GM23248 (cell line): ENCODE measurements around the gene CLDN8. TPM values are rescaled to one million over a fixed set of nuclear protein-coding genes. Genes with fewer than 3 reads are reported as not detected.

Source experiments
- DNase-seq: peaks from one replicate; pipeline ENCODE4 v3.0.0-alpha.2; 2015
- H2AFZ ChIP-seq: fragments of 200-600 bp; sonication (generic); 2 replicates; pipeline ENCODE4 v1.6.1; 2016; ENCODE audit warnings: antibody characterized with exemption
- H3F3A ChIP-seq: fragments of 200-600 bp; sonication (generic); 2 replicates; pipeline ENCODE4 v1.6.1; 2016; ENCODE audit warnings: mild to moderate bottlenecking, antibody characterized with exemption, mixed run types; ENCODE audit not compliant: insufficient read depth
- H3K27ac ChIP-seq: fragments of 200-600 bp; sonication (generic); 2 replicates; pipeline ENCODE4 v1.5.1; 2016; ENCODE audit warnings: mild to moderate bottlenecking
- H3K27me3 ChIP-seq: fragments of 200-600 bp; sonication (generic); replicated peaks from 2 replicates; pipeline ENCODE4 v1.6.1; 2016; ENCODE audit warnings: mild to moderate bottlenecking; ENCODE audit not compliant: insufficient read depth
- H3K36me3 ChIP-seq: fragments of 200-600 bp; sonication (generic); 2 replicates; pipeline ENCODE4 v1.6.1; 2016; ENCODE audit warnings: low read depth, mild to moderate bottlenecking
- H3K4me1 ChIP-seq: fragments of 200-600 bp; sonication (generic); 2 replicates; pipeline ENCODE4 v1.6.1; 2016; ENCODE audit warnings: mild to moderate bottlenecking; ENCODE audit not compliant: insufficient read depth
- H3K4me2 ChIP-seq: fragments of 200-600 bp; sonication (generic); one replicate; pipeline ENCODE4 v1.6.1; 2016; ENCODE audit warnings: mild to moderate bottlenecking; ENCODE audit not compliant: unreplicated experiment
- H3K4me3 ChIP-seq: fragments of 200-600 bp; sonication (generic); 2 replicates; pipeline ENCODE4 v1.5.1; 2016; ENCODE audit warnings: mild to moderate bottlenecking
- H3K79me2 ChIP-seq: fragments of 200-600 bp; sonication (generic); 2 replicates; pipeline ENCODE4 v1.6.1; 2016; ENCODE audit warnings: mild to moderate bottlenecking; ENCODE audit not compliant: insufficient read depth
- H3K9ac ChIP-seq: fragments of 200-600 bp; sonication (generic); 2 replicates; pipeline ENCODE4 v1.6.1; 2016; ENCODE audit warnings: mild to moderate bottlenecking
- H3K9me2 ChIP-seq: fragments of 200-600 bp; sonication (generic); 2 replicates; pipeline ENCODE4 v1.6.1; 2016; ENCODE audit warnings: mixed run types, mild to moderate bottlenecking, moderate library complexity; ENCODE audit not compliant: insufficient read depth
- H3K9me3 ChIP-seq: fragments of 200-600 bp; sonication (generic); one replicate; pipeline ENCODE4 v1.6.1; 2017; ENCODE audit warnings: low read depth
- H4K20me1 ChIP-seq: fragments of 200-600 bp; sonication (generic); 2 replicates; pipeline ENCODE4 v1.6.0; 2016; ENCODE audit not compliant: insufficient read depth
- EZH2 ChIP-seq: fragments of 200-600 bp; sonication (generic); IDR thresholded peaks from 2 replicates; pipeline ENCODE4 v1.6.1; 2018; ENCODE audit warnings: antibody characterized with exemption, mild to moderate bottlenecking; ENCODE audit not compliant: insufficient read depth, poor library complexity, severe bottlenecking
- EZH2phosphoT487 ChIP-seq: fragments of 200-600 bp; sonication (generic); IDR thresholded peaks from 2 replicates; pipeline ENCODE4 v1.6.1; 2018; ENCODE audit warnings: antibody characterized with exemption, moderate library complexity, mild to moderate bottlenecking, low read depth; ENCODE audit not compliant: insufficient read depth
- WGBS, 2 experiments: methylation state at CpG; one replicate each; pipeline ENCODE4 v1.1.6; 2015 to 2017; ENCODE audit warnings: low lambda C conversion rate in 2 of 2, low coverage in 1 of 2; ENCODE audit errors: missing lambda C conversion rate in 2 of 2; 5-methylcytosine and 5-hydroxymethylcytosine counted together
- in situ Hi-C: fragments of 300-500 bp; cut with MboI; formaldehyde crosslinking; loops from 2 replicates; pipeline ENCODE4 v1.15.0; 2020
- polyA plus RNA-seq: library from polyadenylated mRNA; unstranded; fragments of >200 nt; fragmentation: Nextera tagmentation; extraction: Ambion mirVana; gene quantifications from 2 replicates; pipeline ENCODE4 v1.2.1, GENCODE V29; 2016
- total RNA-seq: library from RNA; depleted of rRNA; stranded (reverse); fragments of >200 nt; shearing (Covaris generic); gene quantifications from 2 replicates; pipeline ENCODE4 v1.2.3, GENCODE V29; 2014; rRNA removed

The CLDN8 gene
- total and polyA plus RNA-seq, 2 experiments from 2014 or later: not detected

GRCh38 chr21:30166171-30166570 lies 49.7 kb downstream of the CLDN8 start:
- no peak overlapping the region for H2AFZ ChIP-seq
- DNase-seq: no peak
- no peaks in the 10 kb centered on the region for H3K79me2 ChIP-seq
- no peaks in the 10 kb centered on the region for H3K9me3 ChIP-seq
- no peak overlapping the region for H3K9ac ChIP-seq
- TF ChIP-seq EZH2phosphoT487 (no peak), EZH2 (no peak)
- H3K4me2 ChIP-seq: no peak overlapping the region
- H3K36me3 ChIP-seq: no peaks in the 10 kb centered on the region
- H3K4me3 ChIP-seq: no peak overlapping the region
- in situ Hi-C loops: no loop called here
- WGBS, 2 experiments: 65 to 69% methylated on average over 9 of the region's 9 CpGs
- no peaks in the 10 kb centered on the region for H3K4me1 ChIP-seq
- H3K27ac ChIP-seq: no peak overlapping the region
- no peaks in the 10 kb centered on the region for H3K9me2 ChIP-seq
- H3K27me3 ChIP-seq: no peaks in the 10 kb centered on the region
- no peaks in the 10 kb centered on the region for H3F3A ChIP-seq
- no peaks in the 10 kb centered on the region for H4K20me1 ChIP-seq

- Histone ChIP-seq H3K9ac (no peak overlapping the region), H2AFZ (no peak overlapping the region), H3K4me1 (no peaks in the 10 kb centered on the region), H3F3A (no peaks in the 10 kb centered on the region), H3K27me3 (no peaks in the 10 kb centered on the region), H4K20me1 (no peaks in the 10 kb centered on the region), H3K27ac (no peak overlapping the region), H3K79me2 (no peaks in the 10 kb centered on the region), H3K36me3 (no peaks in the 10 kb centered on the region), H3K9me3 (no peaks in the 10 kb centered on the region), H3K4me2 (no peak overlapping the region), H3K4me3 (no peak overlapping the region), H3K9me2 (no peaks in the 10 kb centered on the region)
- 24 to 36% methylated on average over 1 of the region's 1 CpG for WGBS, 2 experiments
- in situ Hi-C loops: no loop called here
- DNase-seq: no peak
- TF ChIP-seq EZH2phosphoT487 (no peak), EZH2 (no peak)
Measured at GRCh38 chr21:30164796-30165195, 51.1 kb downstream of the CLDN8 start.

Other genes starting within 250 kb of the CLDN8 start
- not detected in 2 replicates for gene CLDN17, start 49.3 kb downstream of the CLDN8 start, total RNA-seq
- not detected in 2 replicates for gene CLDN17, start 49.3 kb downstream of the CLDN8 start, polyA plus RNA-seq
- gene KRTAP24-1, start 66.9 kb upstream of the CLDN8 start, total RNA-seq: not detected in 2 replicates
- gene KRTAP24-1, start 66.9 kb upstream of the CLDN8 start, polyA plus RNA-seq: not detected in 2 replicates
- gene KRTAP25-1, start 73.4 kb upstream of the CLDN8 start, total RNA-seq: not detected in 2 replicates
- not detected in 2 replicates for gene KRTAP25-1, start 73.4 kb upstream of the CLDN8 start, polyA plus RNA-seq
- not detected in 2 replicates for gene KRTAP26-1, start 104.2 kb upstream of the CLDN8 start, total RNA-seq
- not detected in 2 replicates for gene KRTAP26-1, start 104.2 kb upstream of the CLDN8 start, polyA plus RNA-seq
- gene KRTAP27-1, start 121.6 kb upstream of the CLDN8 start, total RNA-seq: not detected in 2 replicates
- gene KRTAP27-1, start 121.6 kb upstream of the CLDN8 start, polyA plus RNA-seq: not detected in 2 replicates
- gene KRTAP23-1, start 132.5 kb upstream of the CLDN8 start, total RNA-seq: not detected in 2 replicates
- gene KRTAP23-1, start 132.5 kb upstream of the CLDN8 start, polyA plus RNA-seq: not detected in 2 replicates
- gene KRTAP13-2, start 156.2 kb upstream of the CLDN8 start, total RNA-seq: not detected in 2 replicates
- not detected in 2 replicates for gene KRTAP13-2, start 156.2 kb upstream of the CLDN8 start, polyA plus RNA-seq
- not detected in 2 replicates for gene KRTAP13-1, start 179.9 kb upstream of the CLDN8 start, total RNA-seq
- not detected in 2 replicates for gene KRTAP13-1, start 179.9 kb upstream of the CLDN8 start, polyA plus RNA-seq
- gene KRTAP13-3, start 209.8 kb upstream of the CLDN8 start, total RNA-seq: not detected in 2 replicates
- not detected in 2 replicates for gene KRTAP13-3, start 209.8 kb upstream of the CLDN8 start, polyA plus RNA-seq
- gene KRTAP13-4, start 214.1 kb upstream of the CLDN8 start, total RNA-seq: not detected in 2 replicates
- gene KRTAP13-4, start 214.1 kb upstream of the CLDN8 start, polyA plus RNA-seq: not detected in 2 replicates
- not detected in 2 replicates for gene KRTAP15-1, start 224.2 kb upstream of the CLDN8 start, total RNA-seq
- gene KRTAP15-1, start 224.2 kb upstream of the CLDN8 start, polyA plus RNA-seq: not detected in 2 replicates